DOHH2 (cell line): ENCODE data around the gene THRB.

Experiments
- H3F3A ChIP-seq: fragments of 200-600 bp; sonication (generic), shearing (Covaris generic); 2 replicates; pipeline ENCODE4 v1.6.0; 2016; ENCODE audit warnings: antibody characterized with exemption, mild to moderate bottlenecking; ENCODE audit not compliant: control insufficient read depth, insufficient read depth
- H3K27ac ChIP-seq: fragments of 200-600 bp; sonication (generic); 2 replicates; pipeline ENCODE4 v1.5.1; 2014; ENCODE audit warnings: low read depth, mild to moderate bottlenecking, low read length, moderate library complexity
- H3K27me3 ChIP-seq: fragments of 200-600 bp; sonication (generic); 2 replicates; pipeline ENCODE4 v1.6.1; 2014; ENCODE audit warnings: mild to moderate bottlenecking, low read length, mixed read lengths; ENCODE audit not compliant: control insufficient read depth
- H3K36me3 ChIP-seq: fragments of 200-600 bp; sonication (generic); 2 replicates; pipeline ENCODE4 v1.6.1; 2014; ENCODE audit warnings: mild to moderate bottlenecking, low read length, moderate library complexity, mixed read lengths; ENCODE audit not compliant: control insufficient read depth
- H3K4me1 ChIP-seq: fragments of 200-600 bp; sonication (generic); 2 replicates; pipeline ENCODE4 v1.6.1; 2014; ENCODE audit warnings: mild to moderate bottlenecking, low read length, mixed read lengths; ENCODE audit not compliant: control insufficient read depth
- H3K4me2 ChIP-seq: fragments of 200-600 bp; sonication (generic); 2 replicates; pipeline ENCODE4 v1.6.0; 2014; ENCODE audit warnings: mild to moderate bottlenecking, low read length, moderate library complexity
- H3K4me3 ChIP-seq: fragments of 200-600 bp; sonication (generic); 2 replicates; pipeline ENCODE4 v1.5.1; 2014; ENCODE audit warnings: mild to moderate bottlenecking, low read length, mixed read lengths
- H3K79me2 ChIP-seq: fragments of 200-600 bp; sonication (generic); 2 replicates; pipeline ENCODE4 v1.6.1; 2014; ENCODE audit warnings: mild to moderate bottlenecking, low read length, mixed read lengths; ENCODE audit not compliant: control insufficient read depth
- H3K9me2 ChIP-seq: fragments of 200-600 bp; sonication (generic); replicated peaks from 2 replicates; pipeline ENCODE4 v1.6.1; 2014; ENCODE audit warnings: mild to moderate bottlenecking, low read length, mixed read lengths; ENCODE audit not compliant: control insufficient read depth
- H3K9me3 ChIP-seq: fragments of 200-600 bp; sonication (generic); 2 replicates; pipeline ENCODE4 v1.6.1; 2014; ENCODE audit warnings: antibody characterized with exemption, low read length, mixed read lengths; ENCODE audit not compliant: control insufficient read depth, insufficient read depth
- H4K20me1 ChIP-seq: fragments of 200-600 bp; sonication (generic); 2 replicates; pipeline ENCODE4 v1.6.0; 2014; ENCODE audit warnings: low read depth, mild to moderate bottlenecking, antibody characterized with exemption, low read length, moderate library complexity; ENCODE audit not compliant: control insufficient read depth, insufficient read depth
- EZH2phosphoT487 ChIP-seq: fragments of 200-600 bp; sonication (generic); IDR thresholded peaks from 2 replicates; pipeline ENCODE4 v1.6.1; 2017; ENCODE audit warnings: borderline replicate concordance, mild to moderate bottlenecking, antibody characterized with exemption, low read length, moderate library complexity, mixed read lengths
- TF ChIP-seq, protein P1 (sequence below): fragments of 200-600 bp; sonication (generic); IDR thresholded peaks from one replicate; pipeline ENCODE4 v1.5.1; 2014; ENCODE audit warnings: antibody characterized with exemption, mild to moderate bottlenecking, low read depth, low read length; ENCODE audit not compliant: poor library complexity, severe bottlenecking

Gene THRB

DNA sequence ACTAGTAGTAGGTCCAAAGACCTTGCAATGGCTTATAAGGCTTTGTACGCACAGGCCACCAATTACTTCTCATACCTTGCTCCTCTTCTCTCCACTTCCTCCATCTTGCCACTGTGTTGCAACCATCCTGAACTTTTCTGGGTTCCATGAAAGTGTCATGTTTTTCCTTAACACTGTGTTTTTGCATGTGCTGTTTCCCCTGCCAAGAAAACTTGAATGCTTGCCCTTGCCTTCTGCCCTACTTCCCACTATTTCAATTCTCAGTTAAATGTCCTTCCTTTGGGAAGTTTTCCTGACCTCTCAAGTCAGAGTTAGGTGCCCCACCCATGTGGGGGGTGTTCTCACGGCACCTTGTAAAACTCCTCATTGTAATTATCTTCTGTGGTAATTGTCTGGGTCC, 182.8 kb downstream of the THRB start:
- TF ChIP-seq EZH2phosphoT487: no peak
- TF ChIP-seq, protein P1, sequence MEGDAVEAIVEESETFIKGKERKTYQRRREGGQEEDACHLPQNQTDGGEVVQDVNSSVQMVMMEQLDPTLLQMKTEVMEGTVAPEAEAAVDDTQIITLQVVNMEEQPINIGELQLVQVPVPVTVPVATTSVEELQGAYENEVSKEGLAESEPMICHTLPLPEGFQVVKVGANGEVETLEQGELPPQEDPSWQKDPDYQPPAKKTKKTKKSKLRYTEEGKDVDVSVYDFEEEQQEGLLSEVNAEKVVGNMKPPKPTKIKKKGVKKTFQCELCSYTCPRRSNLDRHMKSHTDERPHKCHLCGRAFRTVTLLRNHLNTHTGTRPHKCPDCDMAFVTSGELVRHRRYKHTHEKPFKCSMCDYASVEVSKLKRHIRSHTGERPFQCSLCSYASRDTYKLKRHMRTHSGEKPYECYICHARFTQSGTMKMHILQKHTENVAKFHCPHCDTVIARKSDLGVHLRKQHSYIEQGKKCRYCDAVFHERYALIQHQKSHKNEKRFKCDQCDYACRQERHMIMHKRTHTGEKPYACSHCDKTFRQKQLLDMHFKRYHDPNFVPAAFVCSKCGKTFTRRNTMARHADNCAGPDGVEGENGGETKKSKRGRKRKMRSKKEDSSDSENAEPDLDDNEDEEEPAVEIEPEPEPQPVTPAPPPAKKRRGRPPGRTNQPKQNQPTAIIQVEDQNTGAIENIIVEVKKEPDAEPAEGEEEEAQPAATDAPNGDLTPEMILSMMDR: no peak
- Histone ChIP-seq H3K4me3 (no peak overlapping the region), H4K20me1 (no peaks in the 10 kb centered on the region), H3K9me3 (no peaks in the 10 kb centered on the region), H3K9me2 (no peaks in the 10 kb centered on the region), H3F3A (no peaks in the 10 kb centered on the region), H3K27me3 (no peaks in the 10 kb centered on the region), H3K27ac (no peak overlapping the region), H3K4me1 (no peaks in the 10 kb centered on the region), H3K79me2 (no peaks in the 10 kb centered on the region), H3K36me3 (no peaks in the 10 kb centered on the region), H3K4me2 (no peak overlapping the region)

DNA sequence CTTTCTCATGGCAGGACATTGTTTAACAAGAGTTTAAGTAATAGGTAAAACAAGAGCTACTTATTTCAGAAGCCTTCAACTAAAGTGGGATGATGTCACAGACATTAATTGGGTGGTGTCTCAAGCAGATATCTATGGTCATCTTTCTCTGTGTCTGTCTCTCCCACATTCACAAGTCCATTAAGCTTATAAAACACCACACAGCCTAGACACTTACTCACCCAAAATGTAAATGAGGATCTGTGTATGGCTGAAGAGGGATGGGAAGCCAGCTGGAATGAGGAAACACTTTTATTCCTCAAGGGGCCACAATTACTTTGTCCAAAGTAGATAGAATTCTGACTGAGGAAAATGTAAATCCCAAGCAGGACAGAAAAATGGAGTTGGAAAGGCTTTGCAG, 183.8 kb downstream of the THRB start:
- Histone ChIP-seq H3K4me2 (no peak overlapping the region), H4K20me1 (no peaks in the 10 kb centered on the region), H3K4me3 (no peak overlapping the region), H3K36me3 (no peaks in the 10 kb centered on the region), H3K79me2 (no peaks in the 10 kb centered on the region), H3K4me1 (no peaks in the 10 kb centered on the region), H3K9me3 (no peaks in the 10 kb centered on the region), H3K27ac (no peak overlapping the region), H3K9me2 (no peaks in the 10 kb centered on the region), H3K27me3 (no peaks in the 10 kb centered on the region), H3F3A (no peaks in the 10 kb centered on the region)
- no peak for TF ChIP-seq EZH2phosphoT487
- TF ChIP-seq, protein P1: no peak

DNA sequence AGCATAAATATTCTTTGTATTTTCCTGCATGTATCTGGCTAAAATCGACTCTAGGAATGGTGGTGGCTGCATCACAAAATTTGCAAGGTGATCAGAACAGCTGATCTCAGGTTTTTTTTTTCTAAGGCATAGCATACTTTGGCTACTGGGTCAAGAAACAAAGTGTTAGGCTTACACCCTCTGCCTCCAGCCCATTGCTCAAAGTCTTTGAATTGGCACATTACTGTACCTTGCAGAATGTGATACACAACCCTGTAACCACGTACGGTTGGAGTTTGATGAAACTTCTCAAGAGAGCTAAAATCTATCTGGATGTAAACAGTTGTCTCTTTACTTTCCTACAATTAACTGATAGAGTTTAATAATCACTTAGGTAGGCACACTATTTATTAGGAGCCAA, 188.1 kb downstream of the THRB start:
- Histone ChIP-seq H3K4me2 (no peak overlapping the region), H3K36me3 (no peaks in the 10 kb centered on the region), H3F3A (no peaks in the 10 kb centered on the region), H3K9me2 (no peaks in the 10 kb centered on the region), H3K9me3 (no peaks in the 10 kb centered on the region), H4K20me1 (no peaks in the 10 kb centered on the region), H3K79me2 (no peaks in the 10 kb centered on the region), H3K27ac (no peak overlapping the region), H3K4me3 (no peak overlapping the region), H3K27me3 (no peaks in the 10 kb centered on the region), H3K4me1 (no peaks in the 10 kb centered on the region)
- TF ChIP-seq, protein P1: no peak
- TF ChIP-seq EZH2phosphoT487: no peak
